ENCODE results near the gene TPMT. TPM values are rescaled to one million over a fixed set of nuclear protein-coding genes. Genes with fewer than 3 reads are reported as not detected.

TPMT gene
- polyA plus RNA-seq, 1 donor, result 5.4 TPM

Other genes with a start within 250 kb of the TPMT start
- gene KIF13A, start 167.4 kb downstream of the TPMT start, polyA plus RNA-seq (ENCODE audit: insufficient read length), result 34.1 TPM
- 2.8 TPM for gene NHLRC1, start 32.4 kb downstream of the TPMT start, polyA plus RNA-seq (ENCODE audit: insufficient read length)
- 28.3 TPM for gene KDM1B, start 345 bp upstream of the TPMT start, polyA plus RNA-seq (ENCODE audit: insufficient read length)
- gene DEK, start 109.5 kb upstream of the TPMT start, polyA plus RNA-seq (ENCODE audit: insufficient read length), result 105 TPM
- 10.6 TPM for gene RNF144B, start 232.3 kb upstream of the TPMT start, polyA plus RNA-seq (ENCODE audit: insufficient read length)